ENCODE data around the gene PHLPP1.
A peak's percentile ranks its signal among the peaks of the same experiment; 100 is the strongest.

The PHLPP1 gene

GRCh38 chr18:62812242-62812641, 96.9 kb downstream of the PHLPP1 start:
- DNase-seq, result no peak

- no peak for DNase-seq
Measured at GRCh38 chr18:62812876-62813275, 97.5 kb downstream of the PHLPP1 start.

- DNase-seq, result no peak
Measured at GRCh38 chr18:62814132-62814759, 98.9 kb downstream of the PHLPP1 start.

- no peak for DNase-seq
Measured at GRCh38 chr18:62825382-62825781, 110.0 kb downstream of the PHLPP1 start.

- DNase-seq, result no peak
Measured at GRCh38 chr18:62827397-62827796, 112.1 kb downstream of the PHLPP1 start.

- DNase-seq, result no peak
Measured at GRCh38 chr18:62828091-62828640, 112.8 kb downstream of the PHLPP1 start.

- DNase-seq, result no peak
Measured at GRCh38 chr18:62828852-62829251, 113.5 kb downstream of the PHLPP1 start.

- no peak for DNase-seq
Measured at GRCh38 chr18:62829936-62830335, 114.6 kb downstream of the PHLPP1 start.

GRCh38 chr18:62832282-62832681, 116.9 kb downstream of the PHLPP1 start:
- no peak for DNase-seq

GRCh38 chr18:62833494-62833893, 118.2 kb downstream of the PHLPP1 start:
- no peak for DNase-seq

GRCh38 chr18:62834715-62835114, 119.4 kb downstream of the PHLPP1 start:
- no peak for DNase-seq

GRCh38 chr18:62837011-62837410, 121.7 kb downstream of the PHLPP1 start:
- no peak for DNase-seq

GRCh38 chr18:62838475-62839098, 123.2 kb downstream of the PHLPP1 start:
- DNase-seq, result no peak

GRCh38 chr18:62839874-62840713, 124.8 kb downstream of the PHLPP1 start:
- DNase-seq, result no peak

- DNase-seq, result no peak
Measured at GRCh38 chr18:62841405-62841804, 126.1 kb downstream of the PHLPP1 start.

GRCh38 chr18:62842898-62843297, 127.6 kb downstream of the PHLPP1 start:
- no peak for DNase-seq

GRCh38 chr18:62844850-62845643, 129.7 kb downstream of the PHLPP1 start:
- peak in 1 of 2 donors; percentile 4 for DNase-seq

GRCh38 chr18:62846313-62846712, 131.0 kb downstream of the PHLPP1 start:
- DNase-seq, result no peak

- DNase-seq, result no peak
Measured at GRCh38 chr18:62847081-62847480, 131.7 kb downstream of the PHLPP1 start.

- DNase-seq, result no peak
Measured at GRCh38 chr18:62848946-62849345, 133.6 kb downstream of the PHLPP1 start.

- no peak for DNase-seq
Measured at GRCh38 chr18:62850619-62851306, 135.4 kb downstream of the PHLPP1 start.

- DNase-seq, result no peak
Measured at GRCh38 chr18:62852851-62853250, 137.5 kb downstream of the PHLPP1 start.
